CD4-positive, alpha-beta T cell treated with Interleukin-4 for 1 hour (primary cell): ENCODE results near the gene AK8.

ENCODE experiments used
- DNase-seq, 2 donors: peaks; one replicate each; pipeline ENCODE4 v3.0.0-alpha.2; 2020 to 2022

Gene AK8

GRCh38 chr9:132824951-132825350 is 53.1 kb downstream of the AK8 start:
- DNase-seq = no peak

- DNase-seq = no peak
These were observed 53.9 kb downstream of the AK8 start for GRCh38 chr9:132824151-132824550.

GRCh38 chr9:132823370-132824145 is 54.5 kb downstream of the AK8 start:
- DNase-seq = no peak

- DNase-seq = no peak
These were observed 57.7 kb downstream of the AK8 start for GRCh38 chr9:132820169-132820944.

- DNase-seq = no peak
These were observed 59.5 kb downstream of the AK8 start for GRCh38 chr9:132818588-132818987.

GRCh38 chr9:132814937-132815336 is 63.1 kb downstream of the AK8 start:
- no peak for DNase-seq

GRCh38 chr9:132813115-132813771 is 64.8 kb downstream of the AK8 start:
- no peak for DNase-seq

- DNase-seq = no peak
These were observed 66.1 kb downstream of the AK8 start for GRCh38 chr9:132811985-132812384.

GRCh38 chr9:132810314-132810713 is 67.8 kb downstream of the AK8 start:
- DNase-seq = no peak

GRCh38 chr9:132809677-132810271 is 68.3 kb downstream of the AK8 start:
- no peak for DNase-seq

GRCh38 chr9:132808645-132809044 is 69.4 kb downstream of the AK8 start:
- DNase-seq = no peak

GRCh38 chr9:132806723-132807421 is 71.2 kb downstream of the AK8 start:
- DNase-seq = no peak

- no peak for DNase-seq
These were observed 71.8 kb downstream of the AK8 start for GRCh38 chr9:132806306-132806705.

GRCh38 chr9:132804576-132805295 is 73.3 kb downstream of the AK8 start:
- peak; percentile 20 for DNase-seq

- DNase-seq = no peak
These were observed 75.8 kb downstream of the AK8 start for GRCh38 chr9:132802121-132802795.

GRCh38 chr9:132801659-132802058 is 76.4 kb downstream of the AK8 start:
- DNase-seq = no peak

- DNase-seq = peak; percentile 69 to 75
These were observed 77.9 kb downstream of the AK8 start for GRCh38 chr9:132800038-132800648.

GRCh38 chr9:132798817-132799790 is 79.0 kb downstream of the AK8 start:
- no peak for DNase-seq

- DNase-seq = no peak
These were observed 80.0 kb downstream of the AK8 start for GRCh38 chr9:132797861-132798659.
